ENCODE data around the gene PRG3.
"Not testable (repeated sequence)": the region's sequence is repeated elsewhere in the genome, so short reads cannot be mapped to it uniquely, and the experiment has no call there.

The PRG3 gene

GRCh38 chr11:57409321-57410100 lies 28.6 kb upstream of the PRG3 start:
- in situ Hi-C loops (cut with MboI; ENCODE audit: low sequenced_read_pairs): no loop called here

GRCh38 chr11:57408771-57409170 lies 27.8 kb upstream of the PRG3 start:
- in situ Hi-C loops (cut with MboI; ENCODE audit: low sequenced_read_pairs): no loop called here

- in situ Hi-C loops (cut with MboI; ENCODE audit: low sequenced_read_pairs): no loop called here
Measured at GRCh38 chr11:57407941-57408475, 27.1 kb upstream of the PRG3 start.

- in situ Hi-C loops (cut with MboI; ENCODE audit: low sequenced_read_pairs): no loop called here
Measured at GRCh38 chr11:57407010-57407920, 26.3 kb upstream of the PRG3 start.

- in situ Hi-C loops (cut with MboI; ENCODE audit: low sequenced_read_pairs): no loop called here
Measured at GRCh38 chr11:57406337-57406904, 25.5 kb upstream of the PRG3 start.

- in situ Hi-C loops (cut with MboI; ENCODE audit: low sequenced_read_pairs): no loop called here
Measured at GRCh38 chr11:57405271-57405860, 24.4 kb upstream of the PRG3 start.

- in situ Hi-C loops (cut with MboI; ENCODE audit: low sequenced_read_pairs): no loop called here
Measured at GRCh38 chr11:57403802-57404147, 22.8 kb upstream of the PRG3 start.

GRCh38 chr11:57403003-57403801 lies 22.3 kb upstream of the PRG3 start:
- in situ Hi-C loops (cut with MboI; ENCODE audit: low sequenced_read_pairs): not testable (repeated sequence)

- in situ Hi-C loops (cut with MboI; ENCODE audit: low sequenced_read_pairs): no loop called here
Measured at GRCh38 chr11:57402188-57403002, 21.4 kb upstream of the PRG3 start.

GRCh38 chr11:57399972-57400578 lies 19.1 kb upstream of the PRG3 start:
- in situ Hi-C loops (cut with MboI; ENCODE audit: low sequenced_read_pairs): no loop called here

GRCh38 chr11:57399221-57399620 lies 18.3 kb upstream of the PRG3 start:
- in situ Hi-C loops (cut with MboI; ENCODE audit: low sequenced_read_pairs): no loop called here

- in situ Hi-C loops (cut with MboI; ENCODE audit: low sequenced_read_pairs): no loop called here
Measured at GRCh38 chr11:57397394-57397990, 16.5 kb upstream of the PRG3 start.

- in situ Hi-C loops (cut with MboI; ENCODE audit: low sequenced_read_pairs): no loop called here
Measured at GRCh38 chr11:57396744-57397143, 15.8 kb upstream of the PRG3 start.

GRCh38 chr11:57395905-57396623 lies 15.1 kb upstream of the PRG3 start:
- in situ Hi-C loops (cut with MboI; ENCODE audit: low sequenced_read_pairs): no loop called here

- in situ Hi-C loops (cut with MboI; ENCODE audit: low sequenced_read_pairs): no loop called here
Measured at GRCh38 chr11:57394203-57394965, 13.4 kb upstream of the PRG3 start.

GRCh38 chr11:57392763-57393105 lies 11.8 kb upstream of the PRG3 start:
- in situ Hi-C loops (cut with MboI; ENCODE audit: low sequenced_read_pairs): no loop called here

- in situ Hi-C loops (cut with MboI; ENCODE audit: low sequenced_read_pairs): no loop called here
Measured at GRCh38 chr11:57392066-57392762, 11.3 kb upstream of the PRG3 start.

Measured in HL-60/S4 (cell line).